Immature natural killer cell (primary cell): Measurements from ENCODE around the gene HUS1B. TPM values are rescaled to one million over a fixed set of nuclear protein-coding genes. Genes with fewer than 3 reads are reported as not detected.
"Not testable (repeated sequence)": the region's sequence is repeated elsewhere in the genome, so short reads cannot be mapped to it uniquely, and the experiment has no call there.

Experiments
- DNase-seq, 3 donors: peaks; one replicate each; pipeline ENCODE4 v3.0.0; 2022; ENCODE audit warnings: mixed read lengths in 1 of 3
- H3K27ac Mint-ChIP-seq, 6 donors: one replicate each; pipeline ENCODE4 v1.8.0; 2020; ENCODE audit warnings: mixed read lengths in 6 of 6, mild to moderate bottlenecking in 5 of 6, inconsistent platforms in 4 of 6, moderate library complexity in 3 of 6
- H3K27me3 Mint-ChIP-seq, 3 donors: one replicate each; pipeline ENCODE4 v1.8.0; 2020 to 2021; ENCODE audit warnings: low read depth in 3 of 3, mild to moderate bottlenecking in 3 of 3, mixed read lengths in 3 of 3, moderate library complexity in 3 of 3, inconsistent platforms in 1 of 3
- H3K36me3 Mint-ChIP-seq, 3 donors: one replicate each; pipeline ENCODE4 v1.8.0; 2020; ENCODE audit warnings: mixed read lengths in 3 of 3, inconsistent platforms in 2 of 3, mild to moderate bottlenecking in 2 of 3
- H3K4me1 Mint-ChIP-seq, 2 donors: one replicate each; pipeline ENCODE4 v1.8.0; 2020; ENCODE audit warnings: inconsistent platforms in 2 of 2, mild to moderate bottlenecking in 2 of 2, mixed read lengths in 2 of 2, moderate library complexity in 1 of 2
- H3K4me3 Mint-ChIP-seq, 5 donors: one replicate each; pipeline ENCODE4 v1.8.0; 2020; ENCODE audit warnings: mild to moderate bottlenecking in 5 of 5, mixed read lengths in 5 of 5, inconsistent platforms in 3 of 5, moderate library complexity in 3 of 5
- H3K9me3 Mint-ChIP-seq, 6 donors: one replicate each; pipeline ENCODE4 v1.8.0; 2020; ENCODE audit warnings: mild to moderate bottlenecking in 6 of 6, mixed read lengths in 6 of 6, inconsistent platforms in 4 of 6, moderate library complexity in 3 of 6
- polyA plus RNA-seq, 3 donors: library from polyadenylated mRNA; unstranded; fragments of 300-500 nt; fragmentation: Illumina TruSeq; gene quantifications; one replicate each; pipeline ENCODE4 v1.2.3, GENCODE V29; 2021

HUS1B gene
- polyA plus RNA-seq, 3 donors from 2014 or later = 0.29 to 1.7 (median 1.6) TPM

- no peak for DNase-seq
- H3K4me1 Mint-ChIP-seq = peaks cover 58 to 66% of the 10 kb centered on the region in 2 donors
- H3K27ac Mint-ChIP-seq = no peak overlapping the region
- H3K27me3 Mint-ChIP-seq = peaks cover 0 to 3% (median 2%) of the 10 kb centered on the region in 3 donors
- H3K4me3 Mint-ChIP-seq = no peak overlapping the region
- peaks cover 3 to 11% (median 8%) of the 10 kb centered on the region in 3 donors for H3K36me3 Mint-ChIP-seq
- no peaks in the 10 kb centered on the region for H3K9me3 Mint-ChIP-seq
Measured at GRCh38 chr6:665403-666267, 8.7 kb upstream of the HUS1B start.

GRCh38 chr6:663788-664187, 6.9 kb upstream of the HUS1B start:
- H3K4me3 Mint-ChIP-seq = not testable (repeated sequence)

GRCh38 chr6:659716-660581, 3.0 kb upstream of the HUS1B start:
- Mint-ChIP-seq H3K27me3 (peaks cover 0 to 2% (median 0%) of the 10 kb centered on the region in 3 donors), H3K4me1 (peaks cover 61 to 83% of the 10 kb centered on the region in 2 donors), H3K4me3 (peak overlapping the region in 1 of 5 donors; percentile 17), H3K36me3 (peaks cover 12 to 18% (median 13%) of the 10 kb centered on the region in 3 donors), H3K27ac (peak overlapping the region in 2 of 6 donors; percentile 53 to 68), H3K9me3 (no peaks in the 10 kb centered on the region)
- peak in 1 of 3 donors; percentile 2 for DNase-seq

More at GRCh38 chr6:663788-664187, 6.9 kb upstream of the HUS1B start:
- H3K9me3 Mint-ChIP-seq, H3K36me3 Mint-ChIP-seq, DNase-seq, H3K27ac Mint-ChIP-seq, H3K27me3 Mint-ChIP-seq: not testable (repeated sequence)
- H3K4me1 Mint-ChIP-seq = peaks cover 74 to 81% of the 10 kb centered on the region in 2 donors

- DNase-seq = no peak
- peak overlapping the region in 1 of 6 donors; percentile 43 for H3K27ac Mint-ChIP-seq
- peaks cover 12 to 21% (median 13%) of the 10 kb centered on the region in 3 donors for H3K36me3 Mint-ChIP-seq
- H3K4me1 Mint-ChIP-seq = peaks cover 46 to 78% of the 10 kb centered on the region in 2 donors
- H3K4me3 Mint-ChIP-seq = no peak overlapping the region
- H3K9me3 Mint-ChIP-seq = no peaks in the 10 kb centered on the region
- H3K27me3 Mint-ChIP-seq = peaks cover 0 to 2% (median 0%) of the 10 kb centered on the region in 3 donors
Measured at GRCh38 chr6:658244-658643, 1.3 kb upstream of the HUS1B start.

GRCh38 chr6:657743-658142, 843 bp upstream of the HUS1B start:
- Mint-ChIP-seq H3K9me3 (no peaks in the 10 kb centered on the region), H3K27me3 (peaks cover 0 to 2% (median 0%) of the 10 kb centered on the region in 3 donors), H3K4me1 (peaks cover 45 to 78% of the 10 kb centered on the region in 2 donors), H3K4me3 (no peak overlapping the region), H3K36me3 (peaks cover 12 to 21% (median 13%) of the 10 kb centered on the region in 3 donors), H3K27ac (peak overlapping the region in 2 of 6 donors; percentile 6 to 51)
- DNase-seq = no peak

- Mint-ChIP-seq H3K4me1 (peaks cover 12 to 52% of the 10 kb centered on the region in 2 donors), H3K4me3 (no peak overlapping the region), H3K27ac (no peak overlapping the region), H3K36me3 (peaks cover 12 to 21% (median 13%) of the 10 kb centered on the region in 3 donors), H3K9me3 (no peaks in the 10 kb centered on the region), H3K27me3 (no peaks in the 10 kb centered on the region)
- no peak for DNase-seq
Measured at GRCh38 chr6:654136-654535, 2.8 kb downstream of the HUS1B start.

- H3K36me3 Mint-ChIP-seq = peaks cover 12 to 19% (median 13%) of the 10 kb centered on the region in 3 donors
- DNase-seq = no peak
- no peak overlapping the region for H3K27ac Mint-ChIP-seq
- no peaks in the 10 kb centered on the region for H3K9me3 Mint-ChIP-seq
- no peak overlapping the region for H3K4me3 Mint-ChIP-seq
- peaks cover 8 to 43% of the 10 kb centered on the region in 2 donors for H3K4me1 Mint-ChIP-seq
- H3K27me3 Mint-ChIP-seq = no peaks in the 10 kb centered on the region
Measured at GRCh38 chr6:652865-653264, 4.0 kb downstream of the HUS1B start.

- Mint-ChIP-seq H3K4me3 (no peak overlapping the region), H3K27me3 (no peaks in the 10 kb centered on the region), H3K27ac (no peak overlapping the region), H3K36me3 (peaks cover 0 to 3% (median 0%) of the 10 kb centered on the region in 3 donors), H3K9me3 (no peaks in the 10 kb centered on the region), H3K4me1 (peaks cover 10 to 54% of the 10 kb centered on the region in 2 donors)
- no peak for DNase-seq
Measured at GRCh38 chr6:650098-650497, 6.8 kb downstream of the HUS1B start.

GRCh38 chr6:642805-643204, 14.1 kb downstream of the HUS1B start:
- Mint-ChIP-seq H3K36me3 (no peaks in the 10 kb centered on the region), H3K4me3 (no peak overlapping the region), H3K27ac (no peak overlapping the region), H3K9me3 (no peaks in the 10 kb centered on the region), H3K4me1 (peaks cover 14 to 63% of the 10 kb centered on the region in 2 donors), H3K27me3 (no peaks in the 10 kb centered on the region)
- DNase-seq = no peak

- Mint-ChIP-seq H3K4me3 (no peak overlapping the region), H3K27me3 (no peaks in the 10 kb centered on the region), H3K4me1 (peaks cover 14 to 49% of the 10 kb centered on the region in 2 donors), H3K9me3 (no peaks in the 10 kb centered on the region), H3K27ac (no peak overlapping the region), H3K36me3 (peaks cover 0 to 13% (median 5%) of the 10 kb centered on the region in 3 donors)
- no peak for DNase-seq
Measured at GRCh38 chr6:641225-641985, 15.5 kb downstream of the HUS1B start.

GRCh38 chr6:636488-636887, 20.4 kb downstream of the HUS1B start:
- H3K4me3 Mint-ChIP-seq = no peak overlapping the region
- no peak for DNase-seq
- H3K36me3 Mint-ChIP-seq = peaks cover 12 to 39% (median 14%) of the 10 kb centered on the region in 3 donors
- peak overlapping the region in 1 of 6 donors; percentile 3 for H3K27ac Mint-ChIP-seq
- H3K27me3 Mint-ChIP-seq = no peaks in the 10 kb centered on the region
- H3K4me1 Mint-ChIP-seq = peaks cover 4 to 16% of the 10 kb centered on the region in 2 donors
- H3K9me3 Mint-ChIP-seq = no peaks in the 10 kb centered on the region

GRCh38 chr6:635233-635632, 21.7 kb downstream of the HUS1B start:
- DNase-seq = no peak
- H3K27ac Mint-ChIP-seq = no peak overlapping the region
- H3K4me1 Mint-ChIP-seq = peaks cover 3 to 9% of the 10 kb centered on the region in 2 donors
- no peaks in the 10 kb centered on the region for H3K9me3 Mint-ChIP-seq
- peaks cover 12 to 45% (median 14%) of the 10 kb centered on the region in 3 donors for H3K36me3 Mint-ChIP-seq
- no peak overlapping the region for H3K4me3 Mint-ChIP-seq
- H3K27me3 Mint-ChIP-seq = no peaks in the 10 kb centered on the region

GRCh38 chr6:633611-634010, 23.3 kb downstream of the HUS1B start:
- H3K36me3 Mint-ChIP-seq = peaks cover 12 to 45% (median 14%) of the 10 kb centered on the region in 3 donors
- H3K4me3 Mint-ChIP-seq = no peak overlapping the region

More at GRCh38 chr6:633611-634010, 23.3 kb downstream of the HUS1B start:
- H3K9me3 Mint-ChIP-seq = no peaks in the 10 kb centered on the region
- no peaks in the 10 kb centered on the region for H3K27me3 Mint-ChIP-seq
- no peak overlapping the region for H3K27ac Mint-ChIP-seq
- peaks cover 6 to 8% of the 10 kb centered on the region in 2 donors for H3K4me1 Mint-ChIP-seq
- no peak for DNase-seq
